NB4 (cell line): ENCODE data around the gene KLHL1.

Source experiments
- DNase-seq: peaks from one replicate; pipeline ENCODE4 v3.0.0; 2010; ENCODE audit warnings: low read depth
- H3K4me3 ChIP-seq: one replicate; pipeline ENCODE4 v1.5.1; 2011; ENCODE audit warnings: mild to moderate bottlenecking, low read depth, low read length, moderate library complexity
- MYC ChIP-seq: IDR thresholded peaks from 2 replicates; pipeline ENCODE4 v1.6.1; 2011; ENCODE audit warnings: low read depth, low read length
- POLR2A ChIP-seq: IDR thresholded peaks from 2 replicates; pipeline ENCODE4 v1.6.1; 2011; ENCODE audit warnings: mild to moderate bottlenecking; ENCODE audit not compliant: insufficient read length; ENCODE audit errors: extremely low read depth
- TF ChIP-seq, protein P1 (sequence below): IDR thresholded peaks from one replicate; pipeline ENCODE4 v1.5.1; 2012; ENCODE audit warnings: low read depth, low read length
- TF ChIP-seq, protein P2 (sequence below): IDR thresholded peaks from 2 replicates; pipeline ENCODE4 v1.6.1; 2011; ENCODE audit warnings: low read depth, low read length

KLHL1 gene

DNA sequence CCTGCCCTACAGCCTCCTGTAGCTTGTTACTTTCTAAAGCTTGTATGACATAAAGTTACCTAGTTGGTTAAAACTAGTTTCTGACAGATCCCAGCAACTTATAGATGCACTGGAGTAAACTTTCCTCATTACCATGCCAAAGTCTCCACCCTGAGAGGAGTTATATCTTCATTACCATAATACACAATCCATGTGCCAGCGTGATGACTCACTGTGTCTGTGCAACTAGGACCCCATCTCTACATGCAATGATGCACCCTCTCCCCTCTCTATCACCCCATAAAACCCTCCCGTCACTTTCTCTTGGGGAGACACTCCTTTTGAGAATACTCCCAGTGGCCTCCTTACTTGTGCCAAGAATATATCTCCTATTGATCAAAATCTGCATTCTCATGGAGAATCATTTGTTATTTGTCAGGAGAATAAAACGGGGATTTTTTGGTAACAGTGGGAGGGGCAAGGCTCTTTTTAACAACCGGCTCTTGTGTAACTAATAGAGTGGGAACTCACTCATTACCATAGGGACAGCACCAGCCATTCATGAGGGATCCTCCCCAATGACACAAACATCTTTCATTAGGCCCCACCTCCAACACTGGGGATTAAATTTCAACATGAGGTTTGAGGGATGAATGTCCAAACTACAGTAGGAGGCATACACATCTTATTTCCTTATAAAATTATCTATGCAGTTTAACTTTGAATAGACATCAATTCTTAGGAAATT lies 235.8 kb downstream of the KLHL1 start:
- no peak for DNase-seq
- H3K4me3 ChIP-seq = no peak overlapping the region
- TF ChIP-seq, protein P1, sequence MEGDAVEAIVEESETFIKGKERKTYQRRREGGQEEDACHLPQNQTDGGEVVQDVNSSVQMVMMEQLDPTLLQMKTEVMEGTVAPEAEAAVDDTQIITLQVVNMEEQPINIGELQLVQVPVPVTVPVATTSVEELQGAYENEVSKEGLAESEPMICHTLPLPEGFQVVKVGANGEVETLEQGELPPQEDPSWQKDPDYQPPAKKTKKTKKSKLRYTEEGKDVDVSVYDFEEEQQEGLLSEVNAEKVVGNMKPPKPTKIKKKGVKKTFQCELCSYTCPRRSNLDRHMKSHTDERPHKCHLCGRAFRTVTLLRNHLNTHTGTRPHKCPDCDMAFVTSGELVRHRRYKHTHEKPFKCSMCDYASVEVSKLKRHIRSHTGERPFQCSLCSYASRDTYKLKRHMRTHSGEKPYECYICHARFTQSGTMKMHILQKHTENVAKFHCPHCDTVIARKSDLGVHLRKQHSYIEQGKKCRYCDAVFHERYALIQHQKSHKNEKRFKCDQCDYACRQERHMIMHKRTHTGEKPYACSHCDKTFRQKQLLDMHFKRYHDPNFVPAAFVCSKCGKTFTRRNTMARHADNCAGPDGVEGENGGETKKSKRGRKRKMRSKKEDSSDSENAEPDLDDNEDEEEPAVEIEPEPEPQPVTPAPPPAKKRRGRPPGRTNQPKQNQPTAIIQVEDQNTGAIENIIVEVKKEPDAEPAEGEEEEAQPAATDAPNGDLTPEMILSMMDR = no peak
- TF ChIP-seq, protein P2, sequence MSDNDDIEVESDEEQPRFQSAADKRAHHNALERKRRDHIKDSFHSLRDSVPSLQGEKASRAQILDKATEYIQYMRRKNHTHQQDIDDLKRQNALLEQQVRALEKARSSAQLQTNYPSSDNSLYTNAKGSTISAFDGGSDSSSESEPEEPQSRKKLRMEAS = no peak
- no peak for TF ChIP-seq POLR2A
- TF ChIP-seq MYC = no peak

DNA sequence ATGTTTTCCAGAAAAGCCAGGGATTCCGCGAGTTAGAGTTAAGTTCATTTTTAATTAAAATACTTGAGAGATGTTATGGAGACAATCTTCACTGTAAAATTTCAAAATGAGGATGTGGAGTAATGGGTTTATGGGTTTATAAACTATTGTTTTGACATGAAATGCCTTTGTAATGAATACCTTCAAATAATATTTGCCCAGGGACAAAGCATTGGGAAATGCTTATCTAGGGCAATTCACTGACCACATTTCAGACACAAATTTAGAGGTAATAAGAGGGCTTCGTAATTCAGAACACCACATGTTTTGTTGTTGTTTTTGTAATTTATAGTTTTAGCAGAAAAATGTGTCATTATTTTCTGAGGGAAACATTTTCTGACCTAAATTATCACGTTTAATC lies 241.7 kb downstream of the KLHL1 start:
- H3K4me3 ChIP-seq = no peak overlapping the region
- TF ChIP-seq, protein P1 = no peak
- TF ChIP-seq MYC = no peak
- no peak for TF ChIP-seq POLR2A
- TF ChIP-seq, protein P2 = no peak
- no peak for DNase-seq

DNA sequence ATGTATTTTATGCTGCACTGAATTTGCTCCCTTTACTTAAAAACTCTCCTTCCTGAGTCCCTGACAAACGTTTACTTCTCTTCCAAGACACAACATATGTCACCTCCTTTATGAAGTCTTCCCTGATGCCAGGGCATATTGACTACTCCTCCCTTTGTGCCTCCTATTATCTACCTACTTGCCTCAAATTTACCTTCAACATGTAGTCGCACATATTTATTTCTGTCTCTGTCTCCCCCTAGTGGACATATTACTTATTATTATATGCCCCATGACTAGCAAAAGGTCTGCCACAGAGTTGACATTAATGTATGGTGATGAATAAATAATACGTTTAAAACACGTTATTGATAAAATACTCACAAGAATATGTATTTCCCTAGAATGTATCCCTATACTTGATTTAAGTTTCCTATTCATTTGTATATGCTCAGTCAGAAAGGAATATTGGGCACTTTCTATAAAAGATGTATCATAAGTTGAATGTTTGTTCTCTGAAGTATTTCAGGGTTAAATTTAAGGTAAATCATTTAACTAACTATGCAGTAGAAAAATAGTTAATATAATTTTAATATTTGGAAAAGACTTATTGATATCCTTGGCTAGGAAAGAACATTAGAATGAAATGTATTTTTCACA lies 250.9 kb downstream of the KLHL1 start:
- TF ChIP-seq, protein P1 = peak; percentile 36
- TF ChIP-seq, protein P2 = no peak
- peak; percentile 63 for DNase-seq
- no peak overlapping the region for H3K4me3 ChIP-seq

DNA sequence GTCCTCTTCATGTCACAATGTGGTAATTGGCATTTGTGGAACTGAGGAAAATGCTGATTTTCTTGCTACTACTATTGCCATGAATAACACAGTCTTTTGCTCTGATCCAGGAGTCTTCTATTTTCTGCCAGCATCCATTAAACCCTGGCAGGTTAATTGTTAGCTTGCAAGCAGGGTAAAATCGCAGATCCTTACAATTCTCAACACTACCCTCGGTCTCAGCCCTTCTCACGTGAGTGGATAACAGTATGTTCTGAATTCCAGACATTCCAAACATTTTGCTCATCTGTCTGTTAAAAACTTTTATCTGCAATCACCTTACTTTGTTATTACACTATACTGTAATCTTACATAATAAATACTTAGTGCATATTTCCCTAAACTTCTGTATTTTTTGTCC lies 251.9 kb downstream of the KLHL1 start:
- no peak overlapping the region for H3K4me3 ChIP-seq
- TF ChIP-seq MYC (no peak), POLR2A (no peak)
- TF ChIP-seq, protein P1 = no peak
- TF ChIP-seq, protein P2 = no peak
- no peak for DNase-seq

DNA sequence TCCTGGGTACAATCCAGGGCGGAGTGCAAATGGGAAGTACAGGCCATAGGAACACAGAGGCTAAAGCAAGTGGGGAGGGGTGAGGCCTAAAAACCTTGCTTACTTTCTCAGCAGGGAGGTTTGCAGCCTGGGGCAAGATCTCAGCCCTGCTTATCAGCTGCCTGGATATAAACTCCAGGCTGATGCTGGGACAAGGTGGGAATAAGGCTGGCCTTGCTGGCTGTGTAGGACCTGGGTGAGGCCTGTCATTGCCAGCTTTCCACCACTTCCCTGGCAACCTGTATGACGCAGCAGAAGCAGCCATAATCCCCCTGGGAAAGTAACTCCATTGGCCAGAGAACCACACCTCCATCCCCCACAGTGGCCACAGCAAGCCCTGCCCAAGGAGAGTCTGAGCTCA lies 279.7 kb downstream of the KLHL1 start:
- TF ChIP-seq, protein P2 = no peak
- no peak for TF ChIP-seq MYC
- TF ChIP-seq, protein P1 = no peak
- no peak for DNase-seq
- no peak overlapping the region for H3K4me3 ChIP-seq
